Mucosa of rectum (tissue), 2 donors: ENCODE data around the gene SLC45A3.

ENCODE experiments used
- H3K27ac ChIP-seq, 2 donors: one replicate each; pipeline ENCODE4 v1.7.0; 2013; ENCODE audit warnings: inconsistent platforms in 2 of 2, low read depth in 2 of 2, low read length in 2 of 2
- H3K27me3 ChIP-seq, 2 donors: one replicate each; pipeline ENCODE4 v1.7.0; 2013; ENCODE audit warnings: low read length in 2 of 2; ENCODE audit not compliant: control insufficient read depth in 2 of 2, insufficient read depth in 2 of 2
- H3K36me3 ChIP-seq, 2 donors: one replicate each; pipeline ENCODE4 v1.7.0; 2013; ENCODE audit warnings: low read length in 2 of 2; ENCODE audit not compliant: control insufficient read depth in 2 of 2, insufficient read depth in 2 of 2
- H3K4me1 ChIP-seq, 2 donors: one replicate each; pipeline ENCODE4 v1.7.0; 2013; ENCODE audit warnings: low read length in 2 of 2, mild to moderate bottlenecking in 1 of 2; ENCODE audit not compliant: control insufficient read depth in 2 of 2, insufficient read depth in 2 of 2
- H3K4me3 ChIP-seq, 2 donors: one replicate each; pipeline ENCODE4 v1.7.0; 2013; ENCODE audit warnings: low read length in 2 of 2
- H3K9ac ChIP-seq, 2 donors: one replicate each; pipeline ENCODE4 v1.7.0; 2013; ENCODE audit warnings: low read length in 2 of 2, low read depth in 1 of 2, mild to moderate bottlenecking in 1 of 2
- H3K9me3 ChIP-seq, 2 donors: one replicate each; pipeline ENCODE4 v1.7.0; 2013; ENCODE audit warnings: low read length in 2 of 2; ENCODE audit not compliant: control insufficient read depth in 2 of 2
- donor health status: healthy.
- donor health status: Normal muscosa, but diverticular disease.

Gene SLC45A3

DNA sequence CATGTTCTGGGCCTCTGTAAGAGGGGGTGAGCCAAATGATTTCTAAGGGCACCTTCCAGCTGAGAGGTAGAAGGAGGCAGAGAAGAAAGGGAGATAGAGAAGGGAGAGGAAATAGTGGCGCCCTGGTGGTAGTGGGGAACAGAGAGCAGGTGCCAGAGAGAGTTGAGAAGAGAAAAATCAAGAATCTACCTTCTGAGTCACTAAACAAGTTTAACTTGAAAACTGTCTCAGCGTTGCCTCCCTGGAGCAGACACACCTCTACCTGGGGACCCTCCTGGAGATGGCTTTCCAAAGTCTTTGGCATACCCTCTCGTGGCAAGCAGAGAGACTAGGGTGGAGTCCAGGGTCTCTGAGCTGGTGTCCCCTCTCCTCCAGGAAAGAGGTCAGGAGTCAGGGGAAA is 1.1 kb upstream of the SLC45A3 start:
- H3K4me1 ChIP-seq = peaks cover 21 to 23% of the 10 kb centered on the region in 2 donors
- H3K9ac ChIP-seq = no peak overlapping the region
- H3K36me3 ChIP-seq = no peaks in the 10 kb centered on the region
- no peak overlapping the region for H3K27ac ChIP-seq
- H3K27me3 ChIP-seq = no peaks in the 10 kb centered on the region
- no peaks in the 10 kb centered on the region for H3K9me3 ChIP-seq
- no peak overlapping the region for H3K4me3 ChIP-seq

GRCh38 chr1:205678286-205679111 is 1.8 kb downstream of the SLC45A3 start:
- no peaks in the 10 kb centered on the region for H3K27me3 ChIP-seq
- H3K4me3 ChIP-seq = peak overlapping the region; percentile 75 to 76
- H3K36me3 ChIP-seq = no peaks in the 10 kb centered on the region
- peaks cover 39 to 42% of the 10 kb centered on the region in 2 donors for H3K4me1 ChIP-seq
- peak overlapping the region; percentile 78 to 90 for H3K27ac ChIP-seq
- peak overlapping the region; percentile 75 to 79 for H3K9ac ChIP-seq
- H3K9me3 ChIP-seq = no peaks in the 10 kb centered on the region

- Histone ChIP-seq H3K9me3 (no peaks in the 10 kb centered on the region), H3K36me3 (no peaks in the 10 kb centered on the region), H3K4me1 (peaks cover 51 to 55% of the 10 kb centered on the region in 2 donors), H3K27me3 (no peaks in the 10 kb centered on the region), H3K27ac (peak overlapping the region; percentile 88 to 90), H3K4me3 (peak overlapping the region in 1 of 2 donors; percentile 2), H3K9ac (peak overlapping the region in 1 of 2 donors; percentile 16)
Observed at GRCh38 chr1:205677167-205677566, 3.1 kb downstream of the SLC45A3 start.

- Histone ChIP-seq H3K4me3 (no peak overlapping the region), H3K9me3 (no peaks in the 10 kb centered on the region), H3K27me3 (no peaks in the 10 kb centered on the region), H3K27ac (peak overlapping the region; percentile 88 to 90), H3K9ac (peak overlapping the region; percentile 8 to 13), H3K36me3 (no peaks in the 10 kb centered on the region), H3K4me1 (peaks cover 57 to 59% of the 10 kb centered on the region in 2 donors)
Observed at GRCh38 chr1:205676597-205676996, 3.7 kb downstream of the SLC45A3 start.

GRCh38 chr1:205676002-205676401 is 4.3 kb downstream of the SLC45A3 start:
- Histone ChIP-seq H3K36me3 (no peaks in the 10 kb centered on the region), H3K4me1 (peaks cover 59 to 60% of the 10 kb centered on the region in 2 donors), H3K27me3 (no peaks in the 10 kb centered on the region), H3K4me3 (peak overlapping the region; percentile 13 to 37), H3K9ac (peak overlapping the region; percentile 47 to 66), H3K27ac (peak overlapping the region; percentile 88 to 90), H3K9me3 (no peaks in the 10 kb centered on the region)

DNA sequence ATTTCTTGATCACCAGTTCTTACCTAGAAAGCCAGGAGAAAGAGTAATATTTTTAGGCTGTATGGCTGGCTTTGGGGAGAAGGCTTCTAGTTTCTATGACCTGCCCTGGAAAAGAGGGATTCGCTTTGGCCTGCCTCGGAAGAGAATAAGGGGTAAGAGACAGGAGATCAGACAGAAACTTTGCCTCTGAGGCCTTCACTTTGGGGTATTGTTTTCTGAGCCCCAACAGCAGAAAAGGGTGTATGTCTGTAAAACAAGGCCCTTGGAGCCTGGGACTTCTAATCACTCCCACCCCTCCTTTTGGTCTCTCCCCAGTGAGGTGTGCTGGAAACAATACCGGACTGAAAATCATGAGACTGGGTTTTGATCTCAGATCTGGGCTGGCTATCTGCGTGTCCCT is 5.1 kb downstream of the SLC45A3 start:
- H3K9ac ChIP-seq = peak overlapping the region; percentile 47 to 66
- peak overlapping the region; percentile 88 to 90 for H3K27ac ChIP-seq

DNA sequence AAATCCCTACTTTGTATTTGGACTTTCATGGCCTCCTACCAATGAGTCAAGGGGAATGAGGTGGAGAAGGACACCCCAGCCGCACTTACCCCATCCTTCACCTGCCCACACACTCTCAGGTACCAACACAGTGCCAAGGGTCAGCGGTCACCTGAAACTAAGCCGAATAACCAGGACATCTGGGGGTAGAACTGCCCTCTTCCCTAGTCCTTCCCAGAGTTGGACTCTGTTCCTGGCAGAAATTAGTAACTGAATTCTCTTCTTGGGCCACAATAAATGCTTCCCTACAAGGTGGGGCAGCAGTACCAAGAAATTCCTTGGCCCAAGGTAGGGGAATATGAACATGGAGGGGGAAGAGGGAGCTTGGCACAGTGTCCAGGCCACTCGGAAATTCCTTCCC is 7.3 kb downstream of the SLC45A3 start:
- Histone ChIP-seq H3K27ac (peak overlapping the region; percentile 56 to 59), H3K9ac (no peak overlapping the region), H3K4me3 (no peak overlapping the region), H3K9me3 (no peaks in the 10 kb centered on the region), H3K27me3 (no peaks in the 10 kb centered on the region), H3K36me3 (no peaks in the 10 kb centered on the region), H3K4me1 (peaks cover 67 to 73% of the 10 kb centered on the region in 2 donors)

More for the DNA sequence above, 5.1 kb downstream of the SLC45A3 start:
- peak overlapping the region; percentile 13 to 37 for H3K4me3 ChIP-seq
- peaks cover 60 to 61% of the 10 kb centered on the region in 2 donors for H3K4me1 ChIP-seq
- no peaks in the 10 kb centered on the region for H3K36me3 ChIP-seq
- no peaks in the 10 kb centered on the region for H3K27me3 ChIP-seq
- H3K9me3 ChIP-seq = no peaks in the 10 kb centered on the region

GRCh38 chr1:205672395-205672889 is 7.9 kb downstream of the SLC45A3 start:
- H3K9ac ChIP-seq = no peak overlapping the region
- H3K4me1 ChIP-seq = peaks cover 71 to 77% of the 10 kb centered on the region in 2 donors
- H3K27me3 ChIP-seq = no peaks in the 10 kb centered on the region
- H3K4me3 ChIP-seq = no peak overlapping the region
- H3K36me3 ChIP-seq = no peaks in the 10 kb centered on the region
- H3K9me3 ChIP-seq = no peaks in the 10 kb centered on the region
- H3K27ac ChIP-seq = peak overlapping the region; percentile 56 to 59

- Histone ChIP-seq H3K4me1 (peaks cover 72 to 77% of the 10 kb centered on the region in 2 donors), H3K36me3 (no peaks in the 10 kb centered on the region), H3K4me3 (no peak overlapping the region), H3K9ac (peak overlapping the region in 1 of 2 donors; percentile 7), H3K9me3 (no peaks in the 10 kb centered on the region), H3K27me3 (no peaks in the 10 kb centered on the region), H3K27ac (no peak overlapping the region)
Observed at GRCh38 chr1:205670611-205671430, 9.5 kb downstream of the SLC45A3 start.

GRCh38 chr1:205670150-205670446 is 10.2 kb downstream of the SLC45A3 start:
- no peak overlapping the region for H3K9ac ChIP-seq

More at GRCh38 chr1:205670150-205670446, 10.2 kb downstream of the SLC45A3 start:
- Histone ChIP-seq H3K4me3 (no peak overlapping the region), H3K4me1 (peaks cover 70 to 77% of the 10 kb centered on the region in 2 donors), H3K36me3 (no peaks in the 10 kb centered on the region), H3K27me3 (no peaks in the 10 kb centered on the region), H3K27ac (no peak overlapping the region), H3K9me3 (no peaks in the 10 kb centered on the region)
